SU-DHL-6 (cell line): ENCODE data around the gene KIAA1958.

Experiments used
- CTCF ChIP-seq: fragments of 200-600 bp; sonication (generic); IDR thresholded peaks from one replicate; pipeline ENCODE4 v1.5.1; 2017; ENCODE audit warnings: antibody characterized with exemption, mild to moderate bottlenecking, low read length, moderate library complexity; ENCODE audit not compliant: insufficient read depth, poor library complexity, severe bottlenecking
- EZH2phosphoT487 ChIP-seq: fragments of 200-600 bp; sonication (generic), shearing (Covaris generic); conservative IDR thresholded peaks from 2 replicates; pipeline ENCODE4 v1.6.1; 2018; ENCODE audit warnings: mild to moderate bottlenecking, antibody characterized with exemption, low read length, moderate library complexity, mixed read lengths

- TF ChIP-seq CTCF (peak; percentile 29), EZH2phosphoT487 (no peak)
Measured at GRCh38 chr9:112717661-112718331, 231.2 kb downstream of the KIAA1958 start, which contains the start of gene INIP.
